H9 (cell line): ENCODE measurements around the gene AHSP. TPM values are rescaled to one million over a fixed set of nuclear protein-coding genes. Genes with fewer than 3 reads are reported as not detected.

ENCODE experiments used
- DNase-seq: peaks from one replicate; pipeline ENCODE4 v3.0.0-alpha.2; 2017
- H2AFZ ChIP-seq: one replicate; pipeline ENCODE4 v1.6.1; 2013; ENCODE audit warnings: mild to moderate bottlenecking, low read length, control low read depth, moderate library complexity
- H2AK5ac ChIP-seq: 2 replicates; pipeline ENCODE4 v1.6.1; 2013; ENCODE audit warnings: low read length, control low read depth, mixed read lengths; ENCODE audit not compliant: insufficient read length
- H2BK120ac ChIP-seq: one replicate; pipeline ENCODE4 v1.6.1; 2013; ENCODE audit warnings: low read depth, mild to moderate bottlenecking, low read length, control low read depth, inconsistent platforms; ENCODE audit not compliant: poor library complexity, severe bottlenecking
- H2BK12ac ChIP-seq: 2 replicates; pipeline ENCODE4 v1.6.1; 2013; ENCODE audit warnings: low read length, control low read depth, mixed read lengths, low read depth; ENCODE audit not compliant: insufficient read length
- H2BK15ac ChIP-seq: 2 replicates; pipeline ENCODE4 v1.6.1; 2013; ENCODE audit warnings: low read depth, low read length, control low read depth
- H2BK20ac ChIP-seq: one replicate; pipeline ENCODE4 v1.6.1; 2013; ENCODE audit warnings: low read depth, mild to moderate bottlenecking, low read length, control low read depth, inconsistent platforms; ENCODE audit not compliant: poor library complexity, severe bottlenecking
- H2BK5ac ChIP-seq: 2 replicates; pipeline ENCODE4 v1.6.1; 2013; ENCODE audit warnings: low read length, control low read depth, mixed read lengths; ENCODE audit not compliant: insufficient read length
- H3K14ac ChIP-seq: 2 replicates; pipeline ENCODE4 v1.6.1; 2013; ENCODE audit warnings: low read length, control low read depth; ENCODE audit not compliant: insufficient read depth
- H3K18ac ChIP-seq: 2 replicates; pipeline ENCODE4 v1.6.1; 2013; ENCODE audit warnings: low read depth, mild to moderate bottlenecking, mixed read lengths, low read length, control low read depth; ENCODE audit not compliant: insufficient read length
- H3K23ac ChIP-seq: 2 replicates; pipeline ENCODE4 v1.6.1; 2013; ENCODE audit warnings: low read length, control low read depth, mixed read lengths, low read depth; ENCODE audit not compliant: insufficient read length
- H3K23me2 ChIP-seq: 2 replicates; pipeline ENCODE4 v1.6.1; 2013; ENCODE audit warnings: low read depth, mild to moderate bottlenecking, mixed read lengths, low read length, control low read depth; ENCODE audit not compliant: insufficient read length, poor library complexity, severe bottlenecking
- H3K27ac ChIP-seq: 2 replicates; pipeline ENCODE4 v1.5.1; 2013; ENCODE audit warnings: low read length, control low read depth, mixed read lengths, low read depth; ENCODE audit not compliant: insufficient read length
- H3K27me3 ChIP-seq: 2 replicates; pipeline ENCODE4 v1.6.1; 2013; ENCODE audit warnings: low read length, control low read depth, inconsistent platforms; ENCODE audit not compliant: insufficient read depth
- H3K4ac ChIP-seq: 2 replicates; pipeline ENCODE4 v1.6.1; 2013; ENCODE audit warnings: low read depth, mild to moderate bottlenecking, control low read depth, inconsistent platforms, low read length, moderate library complexity
- H3K4me1 ChIP-seq: 2 replicates; pipeline ENCODE4 v1.6.1; 2013; ENCODE audit warnings: low read length, control low read depth, inconsistent platforms; ENCODE audit not compliant: insufficient read depth
- H3K4me2 ChIP-seq: 2 replicates; pipeline ENCODE4 v1.6.1; 2013; ENCODE audit warnings: low read length, control low read depth, mixed read lengths; ENCODE audit not compliant: insufficient read length, insufficient read depth
- H3K56ac ChIP-seq: 2 replicates; pipeline ENCODE4 v1.6.1; 2013; ENCODE audit warnings: low read depth, mild to moderate bottlenecking, mixed read lengths, low read length, control low read depth; ENCODE audit not compliant: insufficient read length
- H3K79me1 ChIP-seq: 2 replicates; pipeline ENCODE4 v1.6.1; 2013; ENCODE audit warnings: low read depth, mild to moderate bottlenecking, moderate library complexity, low read length, control low read depth, inconsistent platforms; ENCODE audit not compliant: insufficient read depth, poor library complexity, severe bottlenecking
- H3K79me2 ChIP-seq: 2 replicates; pipeline ENCODE4 v1.6.1; 2013; ENCODE audit warnings: low read length, control low read depth, inconsistent platforms; ENCODE audit not compliant: insufficient read depth
- H3K9ac ChIP-seq: 2 replicates; pipeline ENCODE4 v1.6.1; 2013; ENCODE audit warnings: low read length, control low read depth, mixed read lengths; ENCODE audit not compliant: insufficient read length; ENCODE audit errors: extremely low read depth
- H3K9me3 ChIP-seq: one replicate; pipeline ENCODE4 v1.6.1; 2013; ENCODE audit warnings: low read depth, low read length, inconsistent platforms; ENCODE audit not compliant: control insufficient read depth
- H3T11ph ChIP-seq: one replicate; pipeline ENCODE4 v1.6.1; 2013; ENCODE audit warnings: mild to moderate bottlenecking, low read length, control low read depth, inconsistent platforms
- H4K20me1 ChIP-seq: one replicate; pipeline ENCODE4 v1.6.1; 2013; ENCODE audit not compliant: control insufficient read depth, insufficient read length, insufficient read depth
- H4K5ac ChIP-seq: 2 replicates; pipeline ENCODE4 v1.6.1; 2013; ENCODE audit warnings: low read depth, mild to moderate bottlenecking, mixed read lengths, low read length, control low read depth; ENCODE audit not compliant: insufficient read length
- H4K8ac ChIP-seq: replicated peaks from 2 replicates; pipeline ENCODE4 v1.6.1; 2013; ENCODE audit warnings: low read length, control low read depth, mixed read lengths, low read depth; ENCODE audit not compliant: insufficient read length
- H4K91ac ChIP-seq: 2 replicates; pipeline ENCODE4 v1.6.1; 2013; ENCODE audit warnings: low read depth, mild to moderate bottlenecking, moderate library complexity, mixed read lengths, low read length, control low read depth; ENCODE audit not compliant: insufficient read length
- H3K27ac Mint-ChIP-seq, 3 experiments: 2 replicates in 2 of 3; 3 replicates in 1 of 3; pipeline ENCODE4 v1.8.0; 2020 to 2021; ENCODE audit warnings: mixed read lengths in 3 of 3, mild to moderate bottlenecking in 1 of 3, moderate library complexity in 1 of 3
- H3K27me3 Mint-ChIP-seq: 2 replicates; pipeline ENCODE4 v1.8.0; 2021; ENCODE audit warnings: low read depth, mild to moderate bottlenecking, moderate library complexity, mixed read lengths
- H3K36me3 Mint-ChIP-seq, 3 experiments: 2 replicates in 2 of 3; 3 replicates in 1 of 3; pipeline ENCODE4 v1.8.0; 2020 to 2021; ENCODE audit warnings: low read depth in 3 of 3, mixed read lengths in 3 of 3; ENCODE audit not compliant: insufficient read depth in 1 of 3
- H3K4me1 Mint-ChIP-seq, 2 experiments: 2 replicates each; pipeline ENCODE4 v1.8.0; 2020; ENCODE audit warnings: mixed read lengths in 2 of 2
- H3K4me3 Mint-ChIP-seq, 2 experiments: 2 replicates in 1 of 2; 3 replicates in 1 of 2; pipeline ENCODE4 v1.8.0; 2020 to 2021; ENCODE audit warnings: mild to moderate bottlenecking in 2 of 2, mixed read lengths in 2 of 2, moderate library complexity in 1 of 2
- H3K9me3 Mint-ChIP-seq, 2 experiments: 2 replicates in 1 of 2; 3 replicates in 1 of 2; pipeline ENCODE4 v1.8.0; 2020; ENCODE audit warnings: mild to moderate bottlenecking in 2 of 2, mixed read lengths in 2 of 2, moderate library complexity in 1 of 2
- CTCF ChIP-seq: fragments of 200-600 bp; sonication (generic); conservative IDR thresholded peaks from 3 replicates; pipeline ENCODE4 v1.8.0; 2021; ENCODE audit warnings: antibody characterized with exemption, mild to moderate bottlenecking
- WGBS: extraction: QIAGEN DNeasy Blood & Tissue Kit; methylation state at CpG from one replicate; pipeline ENCODE4 v1.1.7; 2013; ENCODE audit warnings: missing lambda C conversion rate, low lambda C conversion rate, mixed read lengths; ENCODE audit not compliant: insufficient read length; ENCODE audit errors: extremely low coverage; 5-methylcytosine and 5-hydroxymethylcytosine counted together
- total RNA-seq: library from RNA; stranded (reverse); gene quantifications from 2 replicates; pipeline ENCODE4 v1.2.1, GENCODE V29; 2021

AHSP gene
- total RNA-seq, 1 experiment from 2014 or later = not detected

- no peak overlapping the region for H2BK5ac ChIP-seq
- no peak for TF ChIP-seq CTCF
- no peak overlapping the region for H3K14ac ChIP-seq
These were observed 49.7 kb downstream of the AHSP start for GRCh38 chr16:31577411-31577810.

More at GRCh38 chr16:31577411-31577810, 49.7 kb downstream of the AHSP start:
- Histone ChIP-seq H2BK12ac (no peak overlapping the region), H3K4me2 (no peak overlapping the region), H3K9me3 (peaks cover 41% of the 10 kb centered on the region), H3K18ac (no peak overlapping the region), H3K4me1 (no peaks in the 10 kb centered on the region), H4K91ac (no peak overlapping the region), H2BK20ac (no peak overlapping the region), H2BK15ac (no peak overlapping the region), H3T11ph (no peak overlapping the region), H4K8ac (no peak overlapping the region), H3K23me2 (no peaks in the 10 kb centered on the region), H3K27me3 (no peaks in the 10 kb centered on the region), H2BK120ac (no peak overlapping the region), H3K27ac (no peak overlapping the region), H4K5ac (no peak overlapping the region), H2AFZ (no peak overlapping the region), H3K79me2 (no peaks in the 10 kb centered on the region), H3K9ac (no peak overlapping the region), H3K56ac (no peak overlapping the region), H2AK5ac (no peak overlapping the region), H3K79me1 (no peaks in the 10 kb centered on the region), H4K20me1 (no peaks in the 10 kb centered on the region), H3K4ac (no peak overlapping the region), H3K23ac (no peak overlapping the region)
- WGBS = no CpG with 5 or more reads among the region's 1 CpG
- peaks cover 5 to 18% (median 11%) of the 10 kb centered on the region in 3 experiments; a peak in 6 of 7 replicates for H3K36me3 Mint-ChIP-seq
- no peaks in the 10 kb centered on the region for H3K4me1 Mint-ChIP-seq
- H3K4me3 Mint-ChIP-seq = no peak overlapping the region
- H3K9me3 Mint-ChIP-seq = peaks cover 78% of the 10 kb centered on the region in 2 experiments
- H3K27ac Mint-ChIP-seq = no peak overlapping the region
- peaks cover 10% of the 10 kb centered on the region for H3K27me3 Mint-ChIP-seq
- DNase-seq = no peak

Other genes with a start within 250 kb of the AHSP start
- gene ITGAX, start 172.7 kb upstream of the AHSP start, total RNA-seq = 0.15 and 0.28 TPM in 2 replicates
- not detected in 2 replicates for gene ITGAD, start 134.6 kb upstream of the AHSP start, total RNA-seq
- gene COX6A2, start 99.5 kb upstream of the AHSP start, total RNA-seq = not detected in 2 replicates
- 0.22 and 0.37 TPM in 2 replicates for gene ZNF843, start 85.1 kb upstream of the AHSP start, total RNA-seq
- 18.5 and 18.7 TPM in 2 replicates for gene ARMC5, start 68.4 kb upstream of the AHSP start, total RNA-seq
- gene TGFB1I1, start 55.7 kb upstream of the AHSP start, total RNA-seq = 15.4 and 15.5 TPM in 2 replicates
- gene SLC5A2, start 44.8 kb upstream of the AHSP start, total RNA-seq = 0.52 and 1.3 TPM in 2 replicates
- gene RUSF1, start 19.5 kb upstream of the AHSP start, total RNA-seq = 33.4 and 33.6 TPM in 2 replicates